Left lung (tissue), 10 donors: Measurements from ENCODE around the gene ZNF555. TPM values are rescaled to one million over a fixed set of nuclear protein-coding genes. Genes with fewer than 3 reads are reported as not detected.

Experiments used
- ATAC-seq: fragments of 200-7000 bp; cut with Tn5 transposase; one replicate; pipeline ENCODE4 v1.9.1; 2020; ENCODE audit warnings: moderate library complexity
- DNase-seq, 4 donors: peaks; one replicate each; pipeline ENCODE4 v3.0.0-alpha.2; 2013 to 2020
- H3K27ac ChIP-seq, 2 donors: fragments of 200-600 bp; sonication (generic) in 1 of 2; one replicate each; pipeline versions ENCODE4 v1.5.0 to v1.8.0; 2020 to 2021
- H3K27me3 ChIP-seq, 2 donors: fragments of 200-600 bp; sonication (generic) in 1 of 2; one replicate each; pipeline versions ENCODE4 v1.5.0 to v1.8.0; 2020 to 2021
- H3K36me3 ChIP-seq, 2 donors: fragments of 200-600 bp; sonication (generic) in 1 of 2; one replicate each; pipeline versions ENCODE4 v1.5.0 to v1.8.0; 2020 to 2021
- H3K4me1 ChIP-seq, 2 donors: fragments of 200-600 bp; one replicate each; pipeline ENCODE4 v1.8.0; 2021
- H3K4me3 ChIP-seq, 2 donors: fragments of 200-600 bp; sonication (generic) in 1 of 2; one replicate each; pipeline versions ENCODE4 v1.5.0 to v1.8.0; 2020 to 2021; ENCODE audit warnings: mild to moderate bottlenecking in 1 of 2
- H3K9me3 ChIP-seq, 2 donors: fragments of 200-600 bp; sonication (generic) in 1 of 2; one replicate each; pipeline versions ENCODE4 v1.5.0 to v1.8.0; 2020 to 2021
- intact Hi-C, 2 donors: fragments of 100-400 bp; cut with DNase I; formaldehyde crosslinking; loops; one replicate each; pipeline versions ENCODE4 v1.11.2 to v1.14.2; 2022
- polyA plus RNA-seq, 6 donors: library from polyadenylated mRNA; unstranded; fragments of 120-200 nt; gene quantifications; one replicate each; pipeline ENCODE4 v1.2.1, GENCODE V29; 2013; ENCODE audit not compliant: insufficient read length in 6 of 6
- total RNA-seq, 2 donors: library from RNA; stranded (reverse); fragmentation: NEBNext Ultra II Directional; extraction: Animal tissue kit (Norgen Biotek cat#: 25700); gene quantifications; one replicate each; pipeline ENCODE4 v1.2.1, GENCODE V29; 2021
- TF ChIP-seq, protein P1 (sequence below), 2 donors: fragments of 200-600 bp; sonication (generic) in 1 of 2; IDR thresholded peaks; one replicate each; pipeline versions ENCODE4 v1.5.0 to v1.8.0; 2021; ENCODE audit warnings: antibody characterized with exemption in 2 of 2
- donor health status: DM: no; HTN: yes; CAD: no.
- donor health status: DM: no; HTN: no; CAD: no.

Gene ZNF555
- total and polyA plus RNA-seq, 8 donors = 6.2 to 10.6 (median 9.1) TPM

DNA sequence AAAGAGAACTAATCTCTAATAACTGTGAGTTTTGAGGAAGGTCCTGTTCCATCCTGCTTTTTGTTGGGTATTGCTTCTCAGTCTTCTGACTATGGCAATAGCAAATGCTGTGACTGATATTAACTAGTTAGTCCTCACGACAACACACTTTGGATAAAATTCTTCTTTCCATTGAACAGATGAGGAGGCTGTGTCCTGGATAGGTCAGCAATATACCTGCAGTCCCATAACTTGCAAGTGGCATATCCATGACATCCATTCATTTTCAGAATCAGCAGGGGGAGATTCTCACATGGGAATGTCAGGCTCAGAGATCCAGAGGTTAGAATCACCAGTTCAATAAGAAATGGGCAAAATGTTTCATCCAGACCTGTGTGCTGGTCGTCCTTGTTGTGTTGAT is 14.3 kb upstream of the ZNF555 start:
- no peak for ATAC-seq
- TF ChIP-seq, protein P1, sequence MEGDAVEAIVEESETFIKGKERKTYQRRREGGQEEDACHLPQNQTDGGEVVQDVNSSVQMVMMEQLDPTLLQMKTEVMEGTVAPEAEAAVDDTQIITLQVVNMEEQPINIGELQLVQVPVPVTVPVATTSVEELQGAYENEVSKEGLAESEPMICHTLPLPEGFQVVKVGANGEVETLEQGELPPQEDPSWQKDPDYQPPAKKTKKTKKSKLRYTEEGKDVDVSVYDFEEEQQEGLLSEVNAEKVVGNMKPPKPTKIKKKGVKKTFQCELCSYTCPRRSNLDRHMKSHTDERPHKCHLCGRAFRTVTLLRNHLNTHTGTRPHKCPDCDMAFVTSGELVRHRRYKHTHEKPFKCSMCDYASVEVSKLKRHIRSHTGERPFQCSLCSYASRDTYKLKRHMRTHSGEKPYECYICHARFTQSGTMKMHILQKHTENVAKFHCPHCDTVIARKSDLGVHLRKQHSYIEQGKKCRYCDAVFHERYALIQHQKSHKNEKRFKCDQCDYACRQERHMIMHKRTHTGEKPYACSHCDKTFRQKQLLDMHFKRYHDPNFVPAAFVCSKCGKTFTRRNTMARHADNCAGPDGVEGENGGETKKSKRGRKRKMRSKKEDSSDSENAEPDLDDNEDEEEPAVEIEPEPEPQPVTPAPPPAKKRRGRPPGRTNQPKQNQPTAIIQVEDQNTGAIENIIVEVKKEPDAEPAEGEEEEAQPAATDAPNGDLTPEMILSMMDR (IDR thresholded peaks at IDR 0.05) = no peak
- DNase-seq = no peak
- Histone ChIP-seq H3K4me3 (no peak overlapping the region), H3K27ac (no peak overlapping the region), H3K4me1 (no peaks in the 10 kb centered on the region), H3K36me3 (peaks cover 0 to 10% of the 10 kb centered on the region in 2 donors), H3K27me3 (no peaks in the 10 kb centered on the region), H3K9me3 (peaks cover 0 to 36% of the 10 kb centered on the region in 2 donors)
- intact Hi-C loops = no loop called here

DNA sequence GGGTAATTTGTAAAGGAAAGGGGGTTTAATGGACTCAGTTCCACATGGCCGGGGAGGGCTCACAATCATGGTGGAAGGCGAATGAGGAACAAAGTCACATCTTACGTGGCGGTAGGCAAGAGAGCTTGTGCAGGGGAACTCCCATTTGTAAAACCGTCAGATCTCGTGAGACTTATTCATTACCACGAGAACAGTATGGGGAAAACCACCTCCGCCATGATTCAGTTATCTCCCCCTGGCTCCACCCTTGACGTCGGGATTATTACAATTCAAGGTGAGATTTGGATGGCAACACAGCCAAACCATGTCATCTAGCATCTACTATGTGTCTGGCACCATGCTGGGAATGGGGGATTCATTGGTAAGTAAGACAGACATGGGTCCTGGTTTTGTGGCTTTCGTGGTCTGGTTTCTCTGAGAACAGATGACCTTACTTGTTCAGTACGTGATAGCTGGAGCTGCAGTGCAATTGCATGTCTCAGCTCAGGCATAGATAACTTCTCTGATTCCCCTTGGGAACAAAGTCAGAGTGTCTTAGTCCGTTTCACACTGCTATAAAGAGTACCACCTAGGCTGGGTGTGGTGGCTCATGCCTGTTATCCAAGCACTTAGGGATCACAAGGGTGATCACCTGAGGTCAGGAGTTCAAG is 13.3 kb upstream of the ZNF555 start:
- DNase-seq = no peak
- Histone ChIP-seq H3K36me3 (peaks cover 0 to 20% of the 10 kb centered on the region in 2 donors), H3K9me3 (peaks cover 0 to 45% of the 10 kb centered on the region in 2 donors), H3K27me3 (no peaks in the 10 kb centered on the region), H3K4me1 (no peaks in the 10 kb centered on the region), H3K4me3 (no peak overlapping the region), H3K27ac (no peak overlapping the region)
- TF ChIP-seq, protein P1 (IDR thresholded peaks at IDR 0.05) = no peak
- ATAC-seq = no peak
- intact Hi-C loops = no loop called here

DNA sequence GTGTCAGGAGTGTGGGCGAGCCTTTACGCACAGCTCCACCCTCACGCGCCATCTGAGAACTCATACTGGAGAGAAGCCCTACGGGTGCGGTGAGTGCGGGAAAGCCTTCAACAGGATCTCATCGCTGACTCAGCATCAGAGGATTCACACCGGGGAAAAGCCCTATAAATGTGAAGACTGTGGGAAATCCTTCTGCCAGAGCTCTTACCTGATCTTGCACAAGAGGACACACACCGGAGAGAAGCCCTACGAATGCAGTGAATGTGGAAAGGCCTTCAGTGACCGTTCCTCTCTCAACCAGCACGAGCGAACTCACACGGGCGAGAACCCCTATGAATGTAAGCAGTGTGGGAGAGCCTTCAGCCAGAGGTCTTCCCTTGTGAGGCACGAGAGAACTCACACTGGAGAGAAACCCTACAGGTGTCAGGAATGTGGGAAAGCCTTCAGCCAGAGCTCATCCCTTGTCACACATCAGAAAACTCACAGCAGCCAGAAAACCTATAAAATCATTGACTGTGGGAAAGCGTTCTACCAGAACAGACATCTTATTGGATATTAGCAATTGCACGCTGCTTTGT is 6.9 kb upstream of the ZNF555 start:
- Histone ChIP-seq H3K27me3 (no peaks in the 10 kb centered on the region), H3K36me3 (peaks cover 0 to 28% of the 10 kb centered on the region in 2 donors), H3K4me1 (no peaks in the 10 kb centered on the region), H3K4me3 (no peak overlapping the region), H3K27ac (no peak overlapping the region), H3K9me3 (peaks cover 0 to 94% of the 10 kb centered on the region in 2 donors)
- no peak for ATAC-seq
- TF ChIP-seq, protein P1 (IDR thresholded peaks at IDR 0.05) = no peak
- DNase-seq = no peak
- intact Hi-C loops = no loop called here

DNA sequence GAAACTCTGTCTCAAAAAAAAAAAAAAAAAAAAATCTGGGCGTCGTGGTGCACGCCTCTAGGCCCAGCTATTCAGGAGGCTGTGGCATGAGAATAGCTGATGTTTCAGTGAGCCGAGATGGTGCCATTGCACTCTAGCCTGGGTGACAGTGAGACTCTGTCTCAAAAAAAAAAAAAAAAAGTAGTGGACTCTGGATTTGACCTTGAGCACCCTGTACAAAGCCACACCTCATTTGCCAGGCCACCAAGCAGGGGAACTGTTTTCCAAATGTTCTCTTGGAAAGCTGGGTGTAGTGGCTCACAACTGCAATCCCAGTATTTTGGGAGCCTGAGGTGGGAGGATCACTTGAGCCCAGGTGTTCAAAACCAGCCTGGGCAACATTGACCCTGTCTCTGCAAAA is 3.8 kb upstream of the ZNF555 start:
- ATAC-seq (no peak), DNase-seq (no peak)
- intact Hi-C loops = no loop called here
- Histone ChIP-seq H3K27me3 (no peaks in the 10 kb centered on the region), H3K4me1 (peaks cover 4 to 12% of the 10 kb centered on the region in 2 donors), H3K27ac (no peak overlapping the region), H3K36me3 (peaks cover 0 to 24% of the 10 kb centered on the region in 2 donors), H3K4me3 (no peak overlapping the region), H3K9me3 (peaks cover 0 to 72% of the 10 kb centered on the region in 2 donors)
- TF ChIP-seq, protein P1 (IDR thresholded peaks at IDR 0.05) = no peak

DNA sequence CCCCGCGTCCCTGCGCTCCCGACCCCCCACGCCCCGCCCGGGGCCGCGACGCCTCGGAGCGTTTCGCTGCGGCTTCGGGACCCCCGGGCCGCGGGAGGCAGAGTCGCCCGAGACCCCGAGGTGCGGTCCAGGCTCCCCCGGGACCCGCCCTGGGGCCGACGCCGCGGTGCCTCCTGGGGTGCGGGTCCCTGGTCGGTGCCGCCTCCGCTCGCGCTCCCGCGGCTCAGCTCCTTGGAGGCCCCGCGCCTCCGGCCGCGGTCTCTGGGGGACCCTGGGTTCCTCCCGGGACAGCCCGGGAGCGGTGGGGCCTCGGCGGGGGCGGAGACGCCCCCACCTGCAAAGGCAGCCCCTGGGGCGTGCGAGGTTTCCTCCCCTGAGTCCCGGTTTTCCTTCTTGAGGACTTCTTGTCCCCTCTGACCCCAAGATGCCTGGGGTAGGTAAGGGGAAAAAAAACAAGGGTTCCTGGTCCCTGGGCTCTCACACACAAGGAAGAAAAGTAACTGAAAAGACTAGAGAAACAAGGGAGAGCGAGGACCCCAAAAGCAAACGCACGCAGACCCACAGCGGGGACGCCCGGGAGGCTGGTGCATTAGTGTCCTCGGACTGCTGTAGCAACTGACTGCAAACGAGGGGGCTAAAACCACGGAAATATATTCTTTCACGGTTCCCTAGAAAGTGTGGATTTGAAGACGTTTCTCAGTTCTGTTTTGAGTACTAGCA is 740 bp downstream of the ZNF555 start:
- intact Hi-C loops = no loop called here
- DNase-seq = peak in 1 of 4 donors; percentile 82
- Histone ChIP-seq H3K9me3 (peaks cover 0 to 36% of the 10 kb centered on the region in 2 donors), H3K4me1 (peaks cover 6 to 19% of the 10 kb centered on the region in 2 donors), H3K36me3 (peaks cover 0 to 11% of the 10 kb centered on the region in 2 donors), H3K4me3 (peak overlapping the region; percentile 72 to 74), H3K27me3 (no peaks in the 10 kb centered on the region), H3K27ac (peak overlapping the region in 1 of 2 donors; percentile 90)
- TF ChIP-seq, protein P1 (IDR thresholded peaks at IDR 0.05) = no peak
- no peak for ATAC-seq
